PC-9 (cell line): ENCODE measurements around the gene SPHK1.

Source experiments
- CTCF ChIP-seq: fragments of 200-600 bp; sonication (generic); conservative IDR thresholded peaks from 2 replicates; pipeline ENCODE4 v1.6.1; 2017; ENCODE audit warnings: mixed run types, antibody characterized with exemption, mild to moderate bottlenecking, moderate library complexity
- EZH2 ChIP-seq: fragments of 200-600 bp; sonication (generic); IDR thresholded peaks from 2 replicates; pipeline ENCODE4 v1.8.0; 2017; ENCODE audit warnings: antibody characterized with exemption, low read depth

GRCh38 chr17:76407509-76407908 lies 23.1 kb downstream of the SPHK1 start:
- TF ChIP-seq CTCF, result no peak
- TF ChIP-seq EZH2, result no peak
